HCT116 (cell line): ENCODE measurements around the gene GPS1. TPM values are rescaled to one million over a fixed set of nuclear protein-coding genes. Genes with fewer than 3 reads are reported as not detected.

ENCODE experiments used
- ATAC-seq: fragments of 200-7000 bp; cut with Tn5 transposase; 2 replicates; pipeline ENCODE4 v1.9.1; 2020; ENCODE audit warnings: mild to moderate bottlenecking, moderate library complexity
- BruUV-seq: library from RNA; stranded (reverse); fragments of 400-500 nt; replicated peaks from 2 replicates; lab custom pipeline; 2021; lab: Mats Ljungman, UMichigan
- CTCF ChIA-PET: fragments of 300-600 bp; sonication (Branson Sonifier 250); formaldehyde crosslinking; loops from one replicate; lab custom pipeline; 2021; ENCODE audit warnings: antibody characterized with exemption; lab: Charles Lee
- POLR2A ChIA-PET: fragments of 300-600, 350-600 bp; sonication (Branson Sonifier 250); formaldehyde crosslinking; loops from one replicate; lab custom pipeline; 2021; ENCODE audit warnings: antibody characterized with exemption; lab: Charles Lee
- RAD21 ChIA-PET, 2 experiments: fragments of 300-600 bp; sonication (Branson Sonifier 250); formaldehyde crosslinking; loops; one replicate each; lab custom pipeline; 2023; ENCODE audit warnings: low total read pairs in 2 of 2; ENCODE audit not compliant: uncharacterized antibody in 2 of 2, unreplicated experiment in 2 of 2, low non-redundant PET in 1 of 2; lab: Charles Lee
- DNase-seq: peaks from one replicate; pipeline ENCODE4 v3.0.0-alpha.2; 2010; ENCODE audit warnings: low read depth, low spot score
- H2AFZ ChIP-seq: fragments of 200-600 bp; shearing (Covaris generic), sonication (generic); 2 replicates; pipeline ENCODE4 v1.6.1; 2017; ENCODE audit warnings: low read depth, mixed run types, mixed read lengths, antibody characterized with exemption, low read length; ENCODE audit not compliant: poor library complexity, severe bottlenecking
- H3K27ac ChIP-seq: 2 replicates; pipeline ENCODE4 v1.5.1; 2012; ENCODE audit warnings: low read depth, low read length
- H3K27me3 ChIP-seq: fragments of 200-600 bp; sonication (generic); 2 replicates; pipeline ENCODE4 v1.6.1; 2016; ENCODE audit warnings: mixed run types, low read length, mixed read lengths; ENCODE audit not compliant: insufficient read depth
- H3K36me3 ChIP-seq, 2 experiments: fragments of 200-500 bp in 1 of 2; fragments of 200-600 bp in 1 of 2; sonication (Bioruptor generic) in 1 of 2; sonication (generic) in 1 of 2; 2 replicates each; pipeline versions ENCODE4 v1.5.1 to v1.6.1; 2014 to 2016; ENCODE audit warnings: low read length in 2 of 2, inconsistent platforms in 1 of 2, mixed read lengths in 1 of 2, mixed run types in 1 of 2; ENCODE audit not compliant: insufficient read depth in 2 of 2, control insufficient read depth in 1 of 2
- H3K4me1 ChIP-seq, 2 experiments: fragments of 200-600 bp in 1 of 2; sonication (generic) in 1 of 2; 2 replicates each; pipeline versions ENCODE4 v1.5.1 to v1.6.1; 2012 to 2017; ENCODE audit warnings: low read length in 2 of 2, inconsistent platforms in 1 of 2, mild to moderate bottlenecking in 1 of 2, mixed read lengths in 1 of 2, mixed run types in 1 of 2, moderate library complexity in 1 of 2; ENCODE audit not compliant: insufficient read depth in 2 of 2, control insufficient read depth in 1 of 2
- H3K4me2 ChIP-seq: fragments of 200-600 bp; sonication (generic); 2 replicates; pipeline ENCODE4 v1.6.1; 2017; ENCODE audit warnings: mixed run types, low read length, mixed read lengths
- H3K4me3 ChIP-seq, 2 experiments: fragments of 200-600 bp in 1 of 2; sonication (generic) in 1 of 2; replicated peaks in 1 of 2; 2 replicates each; pipeline ENCODE4 v1.5.1; 2011 to 2016; ENCODE audit warnings: low read length in 2 of 2, control low read depth in 1 of 2, low read depth in 1 of 2, mild to moderate bottlenecking in 1 of 2, mixed read lengths in 1 of 2, mixed run types in 1 of 2
- H3K79me2 ChIP-seq: fragments of 200-600 bp; sonication (generic); 2 replicates; pipeline ENCODE4 v1.6.1; 2017; ENCODE audit warnings: mild to moderate bottlenecking, mixed run types, low read length, moderate library complexity, mixed read lengths; ENCODE audit not compliant: insufficient read depth
- H3K9ac ChIP-seq: fragments of 200-600 bp; sonication (generic); 2 replicates; pipeline ENCODE4 v1.6.1; 2016; ENCODE audit warnings: low read length, mixed read lengths
- H3K9me2 ChIP-seq: fragments of 200-600 bp; sonication (generic), shearing (Covaris generic); 2 replicates; pipeline ENCODE4 v1.6.1; 2017; ENCODE audit warnings: mixed run types, mild to moderate bottlenecking, moderate library complexity; ENCODE audit not compliant: insufficient read depth
- H3K9me3 ChIP-seq, 2 experiments: fragments of 200-500 bp in 1 of 2; fragments of 200-600 bp in 1 of 2; sonication (Bioruptor generic) in 1 of 2; sonication (generic) in 1 of 2; 2 replicates each; pipeline ENCODE4 v1.6.1; 2014 to 2017; ENCODE audit warnings: low read length in 2 of 2, mixed read lengths in 2 of 2, inconsistent platforms in 1 of 2, low read depth in 1 of 2, mild to moderate bottlenecking in 1 of 2, mixed run types in 1 of 2, moderate library complexity in 1 of 2; ENCODE audit not compliant: control insufficient read depth in 1 of 2, insufficient read depth in 1 of 2
- H4K20me1 ChIP-seq: fragments of 200-600 bp; sonication (generic), shearing (Covaris generic); 2 replicates; pipeline ENCODE4 v1.6.1; 2017; ENCODE audit warnings: mixed run types, mild to moderate bottlenecking, moderate library complexity; ENCODE audit not compliant: insufficient read depth
- CBX3 ChIP-seq: IDR thresholded peaks from 2 replicates; pipeline ENCODE4 v1.6.1; 2012; ENCODE audit warnings: low read depth
- EGR1 ChIP-seq: IDR thresholded peaks from 2 replicates; pipeline ENCODE4 v1.6.1; 2012; ENCODE audit warnings: low read depth
- RAD21 ChIP-seq: IDR thresholded peaks from 2 replicates; pipeline ENCODE4 v1.6.1; 2012; ENCODE audit warnings: low read depth, mild to moderate bottlenecking
- SIN3A ChIP-seq: IDR thresholded peaks from 2 replicates; pipeline ENCODE4 v1.6.1; 2012; ENCODE audit warnings: low read depth
- SP1 ChIP-seq: IDR thresholded peaks from 2 replicates; pipeline ENCODE4 v1.6.1; 2012; ENCODE audit warnings: low read depth
- YY1 ChIP-seq: IDR thresholded peaks from 2 replicates; pipeline ENCODE4 v1.6.1; 2011; ENCODE audit warnings: low read length, low read depth, moderate library complexity, mild to moderate bottlenecking; ENCODE audit not compliant: insufficient replicate concordance; ENCODE audit errors: extremely low read depth
- ZNF274 ChIP-seq: fragments of 200-500 bp; sonication (Bioruptor generic); IDR thresholded peaks from 2 replicates; pipeline ENCODE4 v1.6.1; 2014; ENCODE audit warnings: mild to moderate bottlenecking, low read depth, low read length, inconsistent platforms
- intact Hi-C: fragments of 100-400 bp; cut with micrococcal nuclease; formaldehyde crosslinking; loops from 2 replicates; pipeline ENCODE4 v1.10.0; 2022
- total RNA-seq: library from RNA; stranded (reverse); gene quantifications from one replicate; pipeline ENCODE4 v1.2.1, GENCODE V29; 2021; ENCODE audit not compliant: unreplicated experiment
- TF ChIP-seq, protein P1 (sequence below): IDR thresholded peaks from 2 replicates; pipeline ENCODE4 v1.6.1; 2012
- TF ChIP-seq, protein P2 (sequence below): IDR thresholded peaks from 2 replicates; pipeline ENCODE4 v1.6.1; 2012

GPS1 gene
- total RNA-seq, 1 experiment from 2014 or later, result 205 TPM

DNA sequence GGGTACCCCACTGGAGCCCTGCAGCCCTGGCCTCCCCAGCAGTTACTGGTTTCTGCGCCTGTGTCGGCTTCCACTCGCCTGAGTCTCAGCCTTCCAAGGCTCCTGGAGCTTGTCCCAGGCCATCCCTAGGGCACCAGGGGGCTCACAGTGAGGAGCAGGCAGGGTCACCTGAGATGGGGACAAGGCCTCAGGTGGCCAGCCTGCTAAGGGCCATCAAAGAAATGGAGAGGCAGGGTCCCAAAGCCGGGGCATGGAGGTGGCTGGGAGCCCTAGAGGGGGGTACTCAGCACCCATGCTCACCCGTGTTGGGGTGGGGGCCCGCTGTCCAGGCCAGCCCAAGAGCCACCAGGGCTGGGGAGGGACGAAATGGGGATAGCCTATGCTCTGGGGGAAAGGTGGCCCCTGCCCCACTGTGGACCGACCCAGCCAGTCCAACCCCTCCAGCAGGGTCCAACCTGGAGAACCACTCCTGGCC, 45.0 kb downstream of the GPS1 start:
- ATAC-seq (no peak), DNase-seq (no peak)
- Histone ChIP-seq H3K27ac (peak overlapping the region; percentile 99), H3K9me2 (no peaks in the 10 kb centered on the region), H3K4me1 (peaks cover 16 to 45% of the 10 kb centered on the region in 2 experiments), H4K20me1 (peaks cover 9% of the 10 kb centered on the region; the same call in 1 of the 2 replicates), H3K36me3 (peaks cover 40 to 63% of the 10 kb centered on the region in 2 experiments), H3K79me2 (peaks cover 70% of the 10 kb centered on the region), H3K4me3 (peak overlapping the region; percentile 82 to 93), H3K27me3 (no peaks in the 10 kb centered on the region), H3K4me2 (peak overlapping the region; percentile 94), H2AFZ (no peak overlapping the region), H3K9me3 (no peaks in the 10 kb centered on the region), H3K9ac (peak overlapping the region; percentile 96)
- intact Hi-C loops, result no loop called here
- TSS peak; percentile 45 for BruUV-seq
- ChIA-PET CTCF (no interaction called here), POLR2A (interaction anchor here (0.5 to 1.3 kb wide), 2 partner anchors 10 to 22 kb away, joined by 4 read pairs; no protein-coding TSS in a partner anchor), RAD21 (no interaction called here)
- TF ChIP-seq ZNF274, result no peak
- TF ChIP-seq SIN3A, result no peak
- no peak for TF ChIP-seq RAD21
- no peak for TF ChIP-seq YY1
- TF ChIP-seq, protein P1, sequence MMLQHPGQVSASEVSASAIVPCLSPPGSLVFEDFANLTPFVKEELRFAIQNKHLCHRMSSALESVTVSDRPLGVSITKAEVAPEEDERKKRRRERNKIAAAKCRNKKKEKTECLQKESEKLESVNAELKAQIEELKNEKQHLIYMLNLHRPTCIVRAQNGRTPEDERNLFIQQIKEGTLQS, result no peak
- TF ChIP-seq CBX3, result no peak
- TF ChIP-seq SP1, result no peak
- TF ChIP-seq, protein P2, sequence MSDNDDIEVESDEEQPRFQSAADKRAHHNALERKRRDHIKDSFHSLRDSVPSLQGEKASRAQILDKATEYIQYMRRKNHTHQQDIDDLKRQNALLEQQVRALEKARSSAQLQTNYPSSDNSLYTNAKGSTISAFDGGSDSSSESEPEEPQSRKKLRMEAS, result no peak
- TF ChIP-seq EGR1, result no peak
